Activated gamma-delta T cell treated with anti-CD3 and anti-CD28 coated beads, Interleukin-2, amount 50 U/mL, for 16 hours (primary cell): ENCODE results near the gene USP11.

Source experiments
- DNase-seq: peaks from one replicate; pipeline ENCODE4 v3.0.0-alpha.2; 2020; ENCODE audit warnings: low read depth

USP11 gene

GRCh38 chrX:47232803-47233332 is at the start of gene USP11:
TSS of gene USP11 (plus strand) at chrX:47233009. CDS start at chrX:47233044, 35 bp downstream.
- peak; percentile 46 for DNase-seq

- DNase-seq, result no peak
Observed at GRCh38 chrX:47184486-47184885, 48.3 kb upstream of the USP11 start.

- no peak for DNase-seq
Observed at GRCh38 chrX:47185241-47185640, 47.6 kb upstream of the USP11 start.

GRCh38 chrX:47186096-47186740 is 46.6 kb upstream of the USP11 start:
- no peak for DNase-seq

GRCh38 chrX:47187106-47187677 is 45.6 kb upstream of the USP11 start:
- DNase-seq, result no peak

GRCh38 chrX:47189906-47190305 is 42.9 kb upstream of the USP11 start:
- no peak for DNase-seq

- peak; percentile 77 for DNase-seq
Observed at GRCh38 chrX:47190445-47191269, 42.2 kb upstream of the USP11 start.

- DNase-seq, result peak; percentile 32
Observed at GRCh38 chrX:47191331-47191730, 41.5 kb upstream of the USP11 start.

GRCh38 chrX:47191806-47192401 is 40.9 kb upstream of the USP11 start:
- no peak for DNase-seq

GRCh38 chrX:47193475-47194193 is 39.2 kb upstream of the USP11 start, which contains the start of gene UBA1:
TSS of gene UBA1 (plus strand) at chrX:47193829. CDS start at chrX:47198803, 4,974 bp downstream.
- DNase-seq, result peak; percentile 97

- no peak for DNase-seq
Observed at GRCh38 chrX:47194194-47194787, 38.5 kb upstream of the USP11 start.

GRCh38 chrX:47196098-47196497 is 36.7 kb upstream of the USP11 start:
- DNase-seq, result no peak

- DNase-seq, result no peak
Observed at GRCh38 chrX:47197526-47197925, 35.3 kb upstream of the USP11 start.

GRCh38 chrX:47198026-47198686 is 34.7 kb upstream of the USP11 start:
- no peak for DNase-seq

- no peak for DNase-seq
Observed at GRCh38 chrX:47198687-47199080, 34.1 kb upstream of the USP11 start.

- DNase-seq, result no peak
Observed at GRCh38 chrX:47199286-47199685, 33.5 kb upstream of the USP11 start.

GRCh38 chrX:47200385-47201150 is 32.2 kb upstream of the USP11 start:
- no peak for DNase-seq

- no peak for DNase-seq
Observed at GRCh38 chrX:47201345-47201944, 31.4 kb upstream of the USP11 start.

- DNase-seq, result no peak
Observed at GRCh38 chrX:47202316-47202715, 30.5 kb upstream of the USP11 start.

GRCh38 chrX:47202877-47203276 is 29.9 kb upstream of the USP11 start:
- no peak for DNase-seq
